ENCODE results near the gene COG1. TPM values are rescaled to one million over a fixed set of nuclear protein-coding genes. Genes with fewer than 3 reads are reported as not detected.

Gene COG1
- total RNA-seq, 1 donor from 2014 or later, result 45.1 TPM

DNA sequence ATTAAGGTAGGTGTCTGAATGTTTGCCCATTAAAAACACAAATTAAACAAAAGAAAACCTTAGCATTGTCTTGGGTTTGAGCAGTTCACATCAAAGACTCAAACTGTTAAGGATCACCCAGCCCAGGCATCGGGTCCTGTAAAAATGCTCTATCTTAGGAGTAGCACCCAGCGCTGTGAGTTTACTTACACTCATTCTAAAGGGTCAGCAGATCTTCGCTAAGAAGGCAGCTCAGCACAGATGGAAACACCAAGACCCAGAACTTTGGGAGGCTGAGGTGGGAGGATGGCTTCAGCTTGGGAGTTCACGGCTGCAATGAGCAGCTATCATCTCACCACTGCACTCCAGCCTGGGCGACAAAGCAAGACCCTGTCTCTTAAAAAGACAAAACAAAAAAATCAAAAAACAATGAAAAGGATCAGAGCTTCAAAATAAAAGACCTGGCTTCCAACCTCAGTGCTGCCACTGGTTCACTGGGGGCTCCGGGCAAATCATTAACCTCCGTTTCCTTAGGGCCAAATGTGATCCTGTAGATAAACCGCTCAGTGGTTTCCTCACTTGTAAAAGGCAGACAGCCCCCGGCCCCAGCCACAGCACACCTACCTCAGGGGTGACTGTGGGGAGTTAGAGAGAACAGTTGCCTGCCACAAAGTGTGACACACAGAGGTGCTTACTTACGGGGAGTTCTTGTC is 11.1 kb downstream of the COG1 start:
- H3K27me3 Mint-ChIP-seq (ENCODE audit: low read depth), result no peaks in the 10 kb centered on the region
- H3K27ac Mint-ChIP-seq (ENCODE audit: unreplicated experiment), result no peak overlapping the region
- H3K36me3 Mint-ChIP-seq (ENCODE audit: low read depth), result peaks cover 66% of the 10 kb centered on the region
- H3K4me1 Mint-ChIP-seq (ENCODE audit: low read depth), result no peaks in the 10 kb centered on the region
- no peaks in the 10 kb centered on the region for H3K9me3 Mint-ChIP-seq (ENCODE audit: low read depth)
- TF ChIP-seq, protein P1, sequence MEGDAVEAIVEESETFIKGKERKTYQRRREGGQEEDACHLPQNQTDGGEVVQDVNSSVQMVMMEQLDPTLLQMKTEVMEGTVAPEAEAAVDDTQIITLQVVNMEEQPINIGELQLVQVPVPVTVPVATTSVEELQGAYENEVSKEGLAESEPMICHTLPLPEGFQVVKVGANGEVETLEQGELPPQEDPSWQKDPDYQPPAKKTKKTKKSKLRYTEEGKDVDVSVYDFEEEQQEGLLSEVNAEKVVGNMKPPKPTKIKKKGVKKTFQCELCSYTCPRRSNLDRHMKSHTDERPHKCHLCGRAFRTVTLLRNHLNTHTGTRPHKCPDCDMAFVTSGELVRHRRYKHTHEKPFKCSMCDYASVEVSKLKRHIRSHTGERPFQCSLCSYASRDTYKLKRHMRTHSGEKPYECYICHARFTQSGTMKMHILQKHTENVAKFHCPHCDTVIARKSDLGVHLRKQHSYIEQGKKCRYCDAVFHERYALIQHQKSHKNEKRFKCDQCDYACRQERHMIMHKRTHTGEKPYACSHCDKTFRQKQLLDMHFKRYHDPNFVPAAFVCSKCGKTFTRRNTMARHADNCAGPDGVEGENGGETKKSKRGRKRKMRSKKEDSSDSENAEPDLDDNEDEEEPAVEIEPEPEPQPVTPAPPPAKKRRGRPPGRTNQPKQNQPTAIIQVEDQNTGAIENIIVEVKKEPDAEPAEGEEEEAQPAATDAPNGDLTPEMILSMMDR (IDR thresholded peaks at IDR 0.05), result no peak
- no peak for DNase-seq (ENCODE audit: low spot score)
- H3K4me3 Mint-ChIP-seq (ENCODE audit: unreplicated experiment), result no peak overlapping the region

GRCh38 chr17:73205459-73205961 is 12.7 kb downstream of the COG1 start:
- Mint-ChIP-seq H3K27ac (ENCODE audit: unreplicated experiment) (no peak overlapping the region), H3K9me3 (ENCODE audit: low read depth) (no peaks in the 10 kb centered on the region), H3K4me3 (ENCODE audit: unreplicated experiment) (no peak overlapping the region), H3K36me3 (ENCODE audit: low read depth) (peaks cover 53% of the 10 kb centered on the region), H3K4me1 (ENCODE audit: low read depth) (peaks cover 8% of the 10 kb centered on the region), H3K27me3 (ENCODE audit: low read depth) (no peaks in the 10 kb centered on the region)
- peak; percentile 26 for DNase-seq (ENCODE audit: low spot score)
- TF ChIP-seq, protein P1 (IDR thresholded peaks at IDR 0.05), result no peak

- Mint-ChIP-seq H3K36me3 (ENCODE audit: low read depth) (peaks cover 33% of the 10 kb centered on the region), H3K4me1 (ENCODE audit: low read depth) (peaks cover 8% of the 10 kb centered on the region), H3K9me3 (ENCODE audit: low read depth) (no peaks in the 10 kb centered on the region), H3K4me3 (ENCODE audit: unreplicated experiment) (no peak overlapping the region), H3K27me3 (ENCODE audit: low read depth) (no peaks in the 10 kb centered on the region), H3K27ac (ENCODE audit: unreplicated experiment) (peak overlapping the region; percentile 23)
- peak; percentile 73 for DNase-seq (ENCODE audit: low spot score)
- TF ChIP-seq, protein P1 (IDR thresholded peaks at IDR 0.05), result no peak
Observed at GRCh38 chr17:73208139-73208827, 15.4 kb downstream of the COG1 start.

DNA sequence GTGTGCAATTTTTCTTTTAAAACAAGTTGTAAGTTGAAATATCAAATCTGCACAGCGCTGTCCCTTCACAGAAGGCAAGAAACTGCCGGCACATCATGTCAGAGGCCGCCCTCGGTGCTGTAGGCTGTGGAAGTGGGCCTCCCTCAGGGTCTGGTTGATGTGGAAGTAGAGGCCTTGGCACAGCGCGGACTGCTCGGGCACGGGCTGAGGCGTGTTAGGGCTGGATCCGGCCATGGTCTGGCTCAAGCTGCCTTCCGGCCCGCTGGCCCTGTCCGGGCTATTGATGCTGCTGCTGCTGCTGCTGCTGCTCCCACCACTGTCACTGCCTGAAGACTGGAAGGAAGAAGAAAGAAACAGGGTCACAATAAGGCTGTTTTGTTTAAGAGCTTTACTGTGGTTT is 16.6 kb downstream of the COG1 start:
- H3K27me3 Mint-ChIP-seq (ENCODE audit: low read depth), result no peaks in the 10 kb centered on the region

More for the DNA sequence above, 16.6 kb downstream of the COG1 start:
- no peak overlapping the region for H3K27ac Mint-ChIP-seq (ENCODE audit: unreplicated experiment)
- DNase-seq (ENCODE audit: low spot score), result no peak
- TF ChIP-seq, protein P1 (IDR thresholded peaks at IDR 0.05), result no peak
- peaks cover 12% of the 10 kb centered on the region for H3K4me1 Mint-ChIP-seq (ENCODE audit: low read depth)
- H3K4me3 Mint-ChIP-seq (ENCODE audit: unreplicated experiment), result no peak overlapping the region
- no peaks in the 10 kb centered on the region for H3K9me3 Mint-ChIP-seq (ENCODE audit: low read depth)
- H3K36me3 Mint-ChIP-seq (ENCODE audit: low read depth), result peaks cover 25% of the 10 kb centered on the region
